Activated CD4-positive, alpha-beta memory T cell treated with anti-CD3 and anti-CD28 coated beads, Interleukin-2, amount 10 ng/mL, durations not matched to agents 7 days and 5 days (primary cell): ENCODE data around the gene PHYH. TPM values are rescaled to one million over a fixed set of nuclear protein-coding genes. Genes with fewer than 3 reads are reported as not detected.

ENCODE experiments used
- CTCF ChIA-PET: fragments of 350-600 bp; sonication (Branson Sonifier 250); formaldehyde crosslinking; loops from one replicate; lab custom pipeline; 2021; ENCODE audit warnings: antibody characterized with exemption, inconsistent platforms; lab: Charles Lee
- POLR2A ChIA-PET: fragments of 350-600 bp; sonication (Branson Sonifier 250); formaldehyde crosslinking; loops from one replicate; lab custom pipeline; 2021; ENCODE audit warnings: antibody characterized with exemption; lab: Charles Lee
- DNase-seq: peaks from one replicate; pipeline ENCODE4 v3.0.0-alpha.2; 2020
- H3K27ac Mint-ChIP-seq: one replicate; pipeline ENCODE4 v1.8.0; 2021; ENCODE audit warnings: mild to moderate bottlenecking, mixed read lengths
- H3K27me3 Mint-ChIP-seq: one replicate; pipeline ENCODE4 v1.8.0; 2021; ENCODE audit warnings: mixed read lengths
- H3K36me3 Mint-ChIP-seq: one replicate; pipeline ENCODE4 v1.8.0; 2021; ENCODE audit warnings: low read depth, mixed read lengths
- H3K4me1 Mint-ChIP-seq: one replicate; pipeline ENCODE4 v1.8.0; 2021; ENCODE audit warnings: mixed read lengths
- H3K4me3 Mint-ChIP-seq: one replicate; pipeline ENCODE4 v1.8.0; 2021; ENCODE audit warnings: mild to moderate bottlenecking, mixed read lengths
- H3K9me3 Mint-ChIP-seq: one replicate; pipeline ENCODE4 v1.8.0; 2021; ENCODE audit warnings: mixed read lengths
- total RNA-seq, 2 experiments: library from RNA; stranded (reverse); gene quantifications; one replicate each; pipeline ENCODE4 v1.2.3, GENCODE V29; 2021

Gene PHYH
- 10 to 100 TPM; 10.9 to 11.2 TPM for total RNA-seq

GRCh38 chr10:13299437-13300287 lies at the start of gene PHYH:
PHYH (minus strand) TSS chr10:13300064; CDS start chr10:13300042, 22 bp downstream.
- H3K9me3 Mint-ChIP-seq: no peaks in the 10 kb centered on the region
- no peaks in the 10 kb centered on the region for H3K36me3 Mint-ChIP-seq
- H3K4me3 Mint-ChIP-seq: peak within 1 kb of the TSS; percentile 80
- peak; percentile 83 for DNase-seq
- peak within 1 kb of the TSS; percentile 87 for H3K27ac Mint-ChIP-seq
- H3K4me1 Mint-ChIP-seq: peaks cover 26% of the 10 kb centered on the region
- ChIA-PET CTCF (interaction anchor here (0.6 to 1.7 kb wide), 3 partner anchors 8 to 138 kb away, joined by 3 to 7 read pairs (median 5); partner anchors contain the start of gene MCM10), POLR2A (interaction anchor here (0.7 to 3.8 kb wide), 9 partner anchors 9 to 200 kb away, joined by 3 to 38 read pairs (median 6); partner anchors contain the start of genes MCM10, OPTN and SEPHS1)
- H3K27me3 Mint-ChIP-seq: no peaks in the 10 kb centered on the region

GRCh38 chr10:13348216-13349017 lies 48.6 kb upstream of the PHYH start, which contains the start of gene SEPHS1:
SEPHS1 (minus strand) TSS chr10:13348293; CDS start chr10:13344950, 3,343 bp downstream.
- H3K36me3 Mint-ChIP-seq: peaks cover 22% of the 10 kb centered on the region

GRCh38 chr10:13347500-13348156 lies 47.8 kb upstream of the PHYH start:
- DNase-seq: peak; percentile 82
- Mint-ChIP-seq H3K9me3 (no peaks in the 10 kb centered on the region), H3K27me3 (peaks cover 4% of the 10 kb centered on the region), H3K27ac (peak overlapping the region; percentile 52), H3K36me3 (peaks cover 26% of the 10 kb centered on the region), H3K4me3 (peak overlapping the region; percentile 54), H3K4me1 (peaks cover 66% of the 10 kb centered on the region)
- ChIA-PET CTCF (no interaction called here), POLR2A (interaction anchor here (1.0 to 5.6 kb wide), 2 partner anchors 46 to 48 kb away, joined by 7 to 38 read pairs; partner anchors contain the start of gene PHYH)

More at GRCh38 chr10:13348216-13349017, 48.6 kb upstream of the PHYH start, which contains the start of gene SEPHS1:
- H3K4me1 Mint-ChIP-seq: peaks cover 64% of the 10 kb centered on the region
- no peaks in the 10 kb centered on the region for H3K9me3 Mint-ChIP-seq
- peak within 1 kb of the TSS; percentile 95 for H3K27ac Mint-ChIP-seq
- ChIA-PET CTCF (interaction anchor here (0.8 kb wide), 1 partner anchor 24 kb away, joined by 3 read pairs; no protein-coding TSS in a partner anchor), POLR2A (interaction anchor here (0.8 to 5.6 kb wide), 9 partner anchors 9 to 837 kb away, joined by 3 to 45 read pairs (median 5); partner anchors contain the start of genes OPTN and PHYH)
- peaks cover 10% of the 10 kb centered on the region for H3K27me3 Mint-ChIP-seq
- peak; percentile 86 for DNase-seq
- peak within 1 kb of the TSS; percentile 91 for H3K4me3 Mint-ChIP-seq

- peak; percentile 37 for DNase-seq
- Mint-ChIP-seq H3K4me3 (peak overlapping the region; percentile 79), H3K27me3 (no peaks in the 10 kb centered on the region), H3K9me3 (no peaks in the 10 kb centered on the region), H3K4me1 (peaks cover 60% of the 10 kb centered on the region), H3K36me3 (peaks cover 29% of the 10 kb centered on the region), H3K27ac (peak overlapping the region; percentile 79)
- ChIA-PET POLR2A (interaction anchor here (1.0 to 5.6 kb wide), 2 partner anchors 45 to 47 kb away, joined by 7 to 38 read pairs; partner anchors contain the start of gene PHYH), CTCF (no interaction called here)
These were observed 47.2 kb upstream of the PHYH start for GRCh38 chr10:13347043-13347499.

GRCh38 chr10:13346283-13347042 lies 46.6 kb upstream of the PHYH start:
- peaks cover 54% of the 10 kb centered on the region for H3K4me1 Mint-ChIP-seq
- ChIA-PET CTCF (no interaction called here), POLR2A (interaction anchor here (1.0 to 5.6 kb wide), 2 partner anchors 44 to 47 kb away, joined by 7 to 38 read pairs; partner anchors contain the start of gene PHYH)
- H3K27me3 Mint-ChIP-seq: no peaks in the 10 kb centered on the region
- no peak for DNase-seq
- no peaks in the 10 kb centered on the region for H3K9me3 Mint-ChIP-seq
- H3K36me3 Mint-ChIP-seq: peaks cover 29% of the 10 kb centered on the region
- peak overlapping the region; percentile 79 for H3K4me3 Mint-ChIP-seq
- H3K27ac Mint-ChIP-seq: peak overlapping the region; percentile 79

GRCh38 chr10:13340626-13341376 lies 40.9 kb upstream of the PHYH start:
- H3K27ac Mint-ChIP-seq: peak overlapping the region; percentile 65
- DNase-seq: peak; percentile 27
- peak overlapping the region; percentile 41 for H3K4me3 Mint-ChIP-seq
- peaks cover 49% of the 10 kb centered on the region for H3K36me3 Mint-ChIP-seq
- no peaks in the 10 kb centered on the region for H3K9me3 Mint-ChIP-seq
- ChIA-PET POLR2A (interaction anchor here (1.1 to 1.4 kb wide), 3 partner anchors 11 to 844 kb away, joined by 3 to 6 read pairs (median 3); no protein-coding TSS in a partner anchor), CTCF (interaction anchor here (0.6 to 1.0 kb wide), 2 partner anchors 38 to 39 kb away, joined by 3 read pairs; no protein-coding TSS in a partner anchor)
- H3K4me1 Mint-ChIP-seq: peaks cover 51% of the 10 kb centered on the region
- H3K27me3 Mint-ChIP-seq: no peaks in the 10 kb centered on the region

- CTCF ChIA-PET: interaction anchor here (0.6 kb wide), 1 partner anchor 38 kb away, joined by 3 read pairs; no protein-coding TSS in a partner anchor
- Mint-ChIP-seq H3K27ac (peak overlapping the region; percentile 65), H3K36me3 (peaks cover 49% of the 10 kb centered on the region), H3K27me3 (no peaks in the 10 kb centered on the region), H3K4me1 (peaks cover 45% of the 10 kb centered on the region), H3K9me3 (no peaks in the 10 kb centered on the region), H3K4me3 (peak overlapping the region; percentile 41)
- POLR2A ChIA-PET: interaction anchor here (1.1 to 1.4 kb wide), 2 partner anchors 38 to 845 kb away, joined by 3 to 6 read pairs; no protein-coding TSS in a partner anchor
- no peak for DNase-seq
These were observed 40.2 kb upstream of the PHYH start for GRCh38 chr10:13340068-13340467.

GRCh38 chr10:13338390-13339110 lies 38.7 kb upstream of the PHYH start:
- CTCF ChIA-PET: no interaction called here
- Mint-ChIP-seq H3K27me3 (no peaks in the 10 kb centered on the region), H3K4me1 (peaks cover 36% of the 10 kb centered on the region), H3K36me3 (peaks cover 52% of the 10 kb centered on the region), H3K4me3 (no peak overlapping the region), H3K27ac (no peak overlapping the region), H3K9me3 (no peaks in the 10 kb centered on the region)
- POLR2A ChIA-PET: interaction anchor here (1.2 kb wide), 1 partner anchor 10 kb away, joined by 3 read pairs; no protein-coding TSS in a partner anchor
- DNase-seq: no peak

- Mint-ChIP-seq H3K4me3 (no peak overlapping the region), H3K9me3 (no peaks in the 10 kb centered on the region), H3K36me3 (peaks cover 50% of the 10 kb centered on the region), H3K27me3 (no peaks in the 10 kb centered on the region), H3K27ac (no peak overlapping the region), H3K4me1 (peaks cover 32% of the 10 kb centered on the region)
- POLR2A ChIA-PET: interaction anchor here (1.8 kb wide), 1 partner anchor 12 kb away, joined by 5 read pairs; no protein-coding TSS in a partner anchor
- CTCF ChIA-PET: no interaction called here
- DNase-seq: no peak
These were observed 37.9 kb upstream of the PHYH start for GRCh38 chr10:13337827-13338196.
